Measurements from ENCODE around the gene CHML. TPM values are rescaled to one million over a fixed set of nuclear protein-coding genes. Genes with fewer than 3 reads are reported as not detected.

CHML gene
- total RNA-seq, 3 donors from 2014 or later: 6.4 to 7.5 (median 7.2) TPM

DNA sequence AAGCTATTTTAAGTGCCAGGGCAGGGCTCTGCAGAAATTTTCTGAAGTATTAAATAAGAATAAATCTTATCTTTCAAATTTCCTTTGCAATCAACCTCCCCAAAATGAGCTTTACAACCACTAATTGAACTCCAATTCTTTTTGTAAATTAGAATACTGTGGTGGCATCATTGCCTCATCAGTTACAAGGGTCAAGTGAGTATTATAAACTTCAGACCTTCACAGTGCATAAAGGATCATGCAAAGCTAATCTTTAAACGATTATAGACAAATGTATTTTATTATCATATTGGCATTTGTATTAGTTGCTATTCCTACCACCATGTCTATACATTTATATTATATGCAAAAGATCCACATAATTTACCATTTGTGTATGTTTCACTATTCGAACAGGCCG lies 7.2 kb downstream of the CHML start:
- Histone ChIP-seq H3K9me3 (no peaks in the 10 kb centered on the region), H3K4me3 (no peak overlapping the region), H3K36me3 (no peaks in the 10 kb centered on the region), H3K27ac (no peak overlapping the region), H3K4me1 (no peaks in the 10 kb centered on the region), H3K27me3 (no peaks in the 10 kb centered on the region)
- no peak for TF ChIP-seq POLR2AphosphoS5 (IDR thresholded peaks at IDR 0.05)
- no peak for TF ChIP-seq POLR2A (IDR thresholded peaks at IDR 0.05)
- TF ChIP-seq CTCF (IDR thresholded peaks at IDR 0.05): no peak
- intact Hi-C loops (cut with DNase I; ENCODE audit: low total_unique reads): no loop called here
- no peak for DNase-seq (ENCODE audit: low spot score in 2 of 2)

DNA sequence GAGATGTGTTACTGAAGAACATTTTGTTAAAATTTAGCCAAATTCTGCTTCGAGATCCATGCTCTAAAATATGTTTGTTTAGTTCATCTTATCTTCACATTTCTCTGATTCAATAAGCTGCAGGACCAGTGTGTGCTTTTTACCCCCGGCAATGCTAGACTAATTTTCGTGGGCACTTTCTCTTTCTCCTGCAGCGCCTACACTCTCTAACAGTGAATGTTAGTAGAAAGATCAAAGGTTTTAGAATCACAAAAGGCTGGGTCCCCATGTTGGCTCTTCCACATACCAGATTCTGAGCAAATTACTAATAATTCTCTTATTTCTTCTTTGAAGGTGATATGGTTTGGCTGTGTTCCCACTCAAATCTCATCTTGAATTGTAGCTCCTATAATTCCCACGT lies 8.5 kb downstream of the CHML start:
- no peak overlapping the region for H3K4me3 ChIP-seq
- no peaks in the 10 kb centered on the region for H3K36me3 ChIP-seq
- no peak for TF ChIP-seq CTCF (IDR thresholded peaks at IDR 0.05)
- no peak for TF ChIP-seq POLR2AphosphoS5 (IDR thresholded peaks at IDR 0.05)
- no peak for TF ChIP-seq POLR2A (IDR thresholded peaks at IDR 0.05)
- no peaks in the 10 kb centered on the region for H3K4me1 ChIP-seq
- intact Hi-C loops (cut with DNase I; ENCODE audit: low total_unique reads): no loop called here
- no peak for DNase-seq (ENCODE audit: low spot score in 2 of 2)
- H3K27me3 ChIP-seq: no peaks in the 10 kb centered on the region
- H3K9me3 ChIP-seq: no peaks in the 10 kb centered on the region
- H3K27ac ChIP-seq: no peak overlapping the region

DNA sequence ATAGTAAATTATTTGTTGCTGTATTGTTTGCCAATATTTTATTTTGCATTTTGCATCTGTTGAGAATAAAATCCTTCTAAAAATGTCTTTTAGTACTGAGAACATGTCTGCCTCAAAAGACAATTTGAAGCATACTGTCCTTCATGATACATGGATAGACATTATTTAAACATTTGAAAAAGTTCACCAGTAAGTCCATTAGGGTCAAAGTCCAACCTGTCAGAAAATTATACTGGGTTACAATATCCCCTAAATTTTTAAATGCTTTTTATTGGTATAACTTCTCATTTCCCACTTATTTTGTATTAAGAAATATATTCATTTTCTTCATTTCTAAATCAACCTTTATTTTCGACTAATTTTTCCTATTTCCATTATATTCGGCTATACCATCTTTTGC lies 9.3 kb downstream of the CHML start:
- Histone ChIP-seq H3K36me3 (no peaks in the 10 kb centered on the region), H3K27me3 (no peaks in the 10 kb centered on the region), H3K4me3 (no peak overlapping the region), H3K4me1 (no peaks in the 10 kb centered on the region), H3K9me3 (no peaks in the 10 kb centered on the region), H3K27ac (no peak overlapping the region)
- DNase-seq (ENCODE audit: low spot score in 2 of 2): no peak
- intact Hi-C loops (cut with DNase I; ENCODE audit: low total_unique reads): no loop called here
- TF ChIP-seq POLR2AphosphoS5 (IDR thresholded peaks at IDR 0.05): no peak
- no peak for TF ChIP-seq CTCF (IDR thresholded peaks at IDR 0.05)
- TF ChIP-seq POLR2A (IDR thresholded peaks at IDR 0.05): no peak

DNA sequence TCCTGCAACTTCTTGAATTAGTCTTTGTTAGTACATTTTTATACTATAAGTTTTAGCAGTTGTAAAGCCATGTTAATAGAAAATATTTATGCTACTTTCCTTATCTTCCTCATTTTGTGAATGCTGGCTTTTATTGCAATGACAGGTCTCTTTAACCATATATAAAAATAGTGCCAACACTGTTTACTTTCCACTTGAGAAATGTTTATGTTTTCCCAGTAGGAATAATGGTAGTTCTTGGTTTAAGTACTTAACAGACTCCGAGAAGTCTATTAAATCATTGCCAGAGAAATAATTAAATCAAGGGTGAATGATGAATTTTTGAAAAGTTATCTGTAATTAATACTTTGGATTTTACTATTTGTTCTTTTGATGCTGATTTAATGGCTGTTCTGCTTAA lies 9.7 kb downstream of the CHML start:
- intact Hi-C loops (cut with DNase I; ENCODE audit: low total_unique reads): no loop called here
- Histone ChIP-seq H3K4me3 (no peak overlapping the region), H3K9me3 (no peaks in the 10 kb centered on the region), H3K27me3 (no peaks in the 10 kb centered on the region), H3K36me3 (no peaks in the 10 kb centered on the region), H3K4me1 (no peaks in the 10 kb centered on the region), H3K27ac (no peak overlapping the region)
- TF ChIP-seq POLR2A (IDR thresholded peaks at IDR 0.05) (no peak), CTCF (IDR thresholded peaks at IDR 0.05) (no peak), POLR2AphosphoS5 (IDR thresholded peaks at IDR 0.05) (no peak)
- DNase-seq (ENCODE audit: low spot score in 2 of 2): no peak

- Histone ChIP-seq H3K27ac (no peak overlapping the region), H3K27me3 (no peaks in the 10 kb centered on the region), H3K4me1 (no peaks in the 10 kb centered on the region), H3K4me3 (no peak overlapping the region), H3K9me3 (no peaks in the 10 kb centered on the region), H3K36me3 (no peaks in the 10 kb centered on the region)
- TF ChIP-seq POLR2A (IDR thresholded peaks at IDR 0.05): no peak
- no peak for TF ChIP-seq CTCF (IDR thresholded peaks at IDR 0.05)
- no peak for TF ChIP-seq POLR2AphosphoS5 (IDR thresholded peaks at IDR 0.05)
- DNase-seq (ENCODE audit: low spot score in 2 of 2): no peak
- intact Hi-C loops (cut with DNase I; ENCODE audit: low total_unique reads): no loop called here
These were observed 10.2 kb downstream of the CHML start for GRCh38 chr1:241630005-241630404.
